Osteocyte (in vitro differentiated cells): ENCODE data around the gene GABRD. TPM values are rescaled to one million over a fixed set of nuclear protein-coding genes. Genes with fewer than 3 reads are reported as not detected.

Experiments used
- DNase-seq: peaks from one replicate; pipeline ENCODE4 v3.0.0; 2021; ENCODE audit warnings: mixed read lengths; ENCODE audit not compliant: unreplicated experiment; ENCODE audit errors: extremely low spot score
- H3K27ac Mint-ChIP-seq: one replicate; pipeline ENCODE4 v1.8.0; 2021; ENCODE audit warnings: mild to moderate bottlenecking, mixed read lengths; ENCODE audit not compliant: unreplicated experiment
- H3K27me3 Mint-ChIP-seq: one replicate; pipeline ENCODE4 v1.8.0; 2021; ENCODE audit warnings: mixed read lengths; ENCODE audit not compliant: unreplicated experiment
- H3K36me3 Mint-ChIP-seq: one replicate; pipeline ENCODE4 v1.8.0; 2021; ENCODE audit warnings: mixed read lengths; ENCODE audit not compliant: unreplicated experiment
- H3K4me1 Mint-ChIP-seq: one replicate; pipeline ENCODE4 v1.8.0; 2021; ENCODE audit warnings: mixed read lengths; ENCODE audit not compliant: unreplicated experiment
- H3K4me3 Mint-ChIP-seq: one replicate; pipeline ENCODE4 v1.8.0; 2021; ENCODE audit warnings: mild to moderate bottlenecking, moderate library complexity, mixed read lengths; ENCODE audit not compliant: unreplicated experiment
- H3K9me3 Mint-ChIP-seq: one replicate; pipeline ENCODE4 v1.8.0; 2021; ENCODE audit warnings: mixed read lengths; ENCODE audit not compliant: unreplicated experiment
- total RNA-seq: library from RNA; stranded (reverse); gene quantifications from 2 replicates; pipeline ENCODE4 v1.2.1, GENCODE V29; 2021
- TF ChIP-seq, protein P1 (sequence below): fragments of 200-600 bp; sonication (generic); IDR thresholded peaks from 2 replicates; pipeline ENCODE4 v1.5.0; 2021; ENCODE audit warnings: antibody characterized with exemption, mild to moderate bottlenecking, moderate library complexity

Gene GABRD
- total RNA-seq, 1 donor from 2014 or later, result not detected

DNA sequence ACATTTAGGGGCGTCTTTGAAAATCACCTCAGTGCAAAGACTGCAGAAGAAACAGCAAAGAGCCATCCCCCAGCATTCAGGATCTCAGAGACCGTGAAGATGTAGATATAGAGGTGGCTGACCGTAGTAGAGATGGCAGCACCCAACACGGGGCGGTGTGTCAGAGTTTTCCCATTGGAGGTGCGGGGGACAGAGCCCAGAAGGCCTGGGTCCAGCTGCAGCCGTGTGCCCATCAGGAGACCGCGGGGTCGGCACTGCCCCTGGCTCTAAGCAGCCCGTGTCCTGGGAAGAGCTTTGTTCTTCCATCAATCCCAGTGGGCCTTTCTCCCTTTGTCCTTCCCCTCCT is 1.1 kb downstream of the GABRD start:
- Mint-ChIP-seq H3K27me3 (peaks cover 54% of the 10 kb centered on the region), H3K4me3 (no peak overlapping the region), H3K9me3 (no peaks in the 10 kb centered on the region), H3K4me1 (peaks cover 3% of the 10 kb centered on the region), H3K36me3 (no peaks in the 10 kb centered on the region), H3K27ac (no peak overlapping the region)
- no peak for DNase-seq
- TF ChIP-seq, protein P1, sequence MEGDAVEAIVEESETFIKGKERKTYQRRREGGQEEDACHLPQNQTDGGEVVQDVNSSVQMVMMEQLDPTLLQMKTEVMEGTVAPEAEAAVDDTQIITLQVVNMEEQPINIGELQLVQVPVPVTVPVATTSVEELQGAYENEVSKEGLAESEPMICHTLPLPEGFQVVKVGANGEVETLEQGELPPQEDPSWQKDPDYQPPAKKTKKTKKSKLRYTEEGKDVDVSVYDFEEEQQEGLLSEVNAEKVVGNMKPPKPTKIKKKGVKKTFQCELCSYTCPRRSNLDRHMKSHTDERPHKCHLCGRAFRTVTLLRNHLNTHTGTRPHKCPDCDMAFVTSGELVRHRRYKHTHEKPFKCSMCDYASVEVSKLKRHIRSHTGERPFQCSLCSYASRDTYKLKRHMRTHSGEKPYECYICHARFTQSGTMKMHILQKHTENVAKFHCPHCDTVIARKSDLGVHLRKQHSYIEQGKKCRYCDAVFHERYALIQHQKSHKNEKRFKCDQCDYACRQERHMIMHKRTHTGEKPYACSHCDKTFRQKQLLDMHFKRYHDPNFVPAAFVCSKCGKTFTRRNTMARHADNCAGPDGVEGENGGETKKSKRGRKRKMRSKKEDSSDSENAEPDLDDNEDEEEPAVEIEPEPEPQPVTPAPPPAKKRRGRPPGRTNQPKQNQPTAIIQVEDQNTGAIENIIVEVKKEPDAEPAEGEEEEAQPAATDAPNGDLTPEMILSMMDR, result no peak

DNA sequence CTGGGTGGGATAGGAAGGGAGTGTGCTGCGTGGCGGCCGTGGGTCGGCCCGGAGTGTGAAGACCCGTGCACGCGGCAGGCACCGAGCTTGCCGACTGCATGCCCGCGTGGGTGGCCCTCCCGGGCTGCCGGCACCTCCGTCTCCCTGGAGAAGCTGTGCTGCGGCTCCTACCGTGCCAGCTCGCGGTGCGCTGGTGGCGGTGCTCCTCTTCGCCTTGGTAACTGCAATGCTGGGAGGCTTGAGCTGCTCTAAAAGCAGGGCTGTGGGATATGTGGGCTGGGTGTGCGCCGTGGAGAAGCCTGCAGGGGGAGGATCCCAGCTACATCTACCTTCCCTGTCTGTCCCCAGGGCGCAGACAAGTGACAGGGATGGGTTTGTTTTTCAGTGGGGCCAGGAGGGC is 2.4 kb downstream of the GABRD start:
- DNase-seq, result no peak
- TF ChIP-seq, protein P1, result no peak
- peaks cover 44% of the 10 kb centered on the region for H3K27me3 Mint-ChIP-seq
- no peak overlapping the region for H3K27ac Mint-ChIP-seq
- peaks cover 3% of the 10 kb centered on the region for H3K4me1 Mint-ChIP-seq
- H3K4me3 Mint-ChIP-seq, result no peak overlapping the region
- no peaks in the 10 kb centered on the region for H3K36me3 Mint-ChIP-seq
- no peaks in the 10 kb centered on the region for H3K9me3 Mint-ChIP-seq

DNA sequence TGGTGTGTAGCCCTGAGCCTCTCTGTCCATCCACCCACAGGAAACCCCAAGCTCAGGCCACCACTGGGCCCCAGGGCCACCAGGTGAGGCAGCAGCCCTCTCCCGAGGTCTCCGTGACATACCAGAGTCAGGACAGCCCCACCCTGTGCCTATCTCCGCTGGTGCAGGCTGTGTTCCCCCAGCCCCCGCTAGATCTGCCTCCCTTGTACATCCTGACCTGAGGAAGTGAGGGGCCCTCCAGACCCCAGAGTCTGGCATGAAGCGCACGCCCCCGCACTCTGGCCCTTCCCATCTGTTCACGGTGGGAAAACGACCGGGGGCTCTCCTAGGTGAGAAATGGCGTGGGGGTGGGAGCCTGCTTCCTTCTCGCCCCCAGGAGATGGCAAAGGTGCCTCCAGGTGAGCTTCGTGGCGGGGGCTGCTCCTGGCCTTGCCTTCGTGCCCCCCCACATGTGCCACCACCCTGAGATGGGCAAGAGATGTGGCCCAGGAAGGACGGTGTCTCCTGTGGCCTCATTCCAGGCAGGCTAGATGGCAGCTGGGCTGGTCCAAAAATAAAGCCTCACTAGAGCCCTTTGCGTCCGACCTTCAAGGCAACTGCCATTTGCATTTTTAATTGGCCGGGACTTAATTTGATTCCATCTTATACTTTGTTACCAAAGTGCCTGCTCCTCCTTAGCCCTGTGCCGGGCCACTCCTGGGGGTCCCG is 3.1 kb downstream of the GABRD start:
- no peak overlapping the region for H3K27ac Mint-ChIP-seq
- peaks cover 3% of the 10 kb centered on the region for H3K4me1 Mint-ChIP-seq
- TF ChIP-seq, protein P1, result no peak
- no peaks in the 10 kb centered on the region for H3K9me3 Mint-ChIP-seq
- no peak for DNase-seq
- H3K4me3 Mint-ChIP-seq, result no peak overlapping the region
- peaks cover 38% of the 10 kb centered on the region for H3K27me3 Mint-ChIP-seq
- no peaks in the 10 kb centered on the region for H3K36me3 Mint-ChIP-seq

DNA sequence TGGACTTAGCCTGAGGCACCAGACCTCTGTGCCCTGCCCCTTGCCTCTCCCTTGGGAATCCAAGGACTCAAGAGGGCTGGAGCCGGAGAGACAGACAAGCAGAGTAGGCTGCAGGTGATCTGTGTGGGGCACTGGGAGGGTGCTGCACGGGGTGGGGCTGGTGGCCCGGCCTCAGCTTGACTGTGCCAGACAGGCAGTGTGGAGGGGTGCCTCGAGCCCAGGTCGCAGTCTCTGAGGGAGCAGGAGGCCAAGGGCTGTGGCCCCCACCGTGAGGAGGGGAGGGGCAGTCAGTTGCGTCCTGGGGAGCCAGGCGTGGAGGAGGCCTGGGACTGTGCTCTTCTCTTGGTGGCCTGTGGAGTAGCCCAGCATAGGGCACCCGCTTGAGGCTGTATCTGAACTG is 4.0 kb downstream of the GABRD start:
- peaks cover 3% of the 10 kb centered on the region for H3K4me1 Mint-ChIP-seq
- DNase-seq, result no peak
- no peaks in the 10 kb centered on the region for H3K9me3 Mint-ChIP-seq
- TF ChIP-seq, protein P1, result no peak
- H3K36me3 Mint-ChIP-seq, result no peaks in the 10 kb centered on the region
- no peak overlapping the region for H3K27ac Mint-ChIP-seq
- peaks cover 28% of the 10 kb centered on the region for H3K27me3 Mint-ChIP-seq
- H3K4me3 Mint-ChIP-seq, result no peak overlapping the region

DNA sequence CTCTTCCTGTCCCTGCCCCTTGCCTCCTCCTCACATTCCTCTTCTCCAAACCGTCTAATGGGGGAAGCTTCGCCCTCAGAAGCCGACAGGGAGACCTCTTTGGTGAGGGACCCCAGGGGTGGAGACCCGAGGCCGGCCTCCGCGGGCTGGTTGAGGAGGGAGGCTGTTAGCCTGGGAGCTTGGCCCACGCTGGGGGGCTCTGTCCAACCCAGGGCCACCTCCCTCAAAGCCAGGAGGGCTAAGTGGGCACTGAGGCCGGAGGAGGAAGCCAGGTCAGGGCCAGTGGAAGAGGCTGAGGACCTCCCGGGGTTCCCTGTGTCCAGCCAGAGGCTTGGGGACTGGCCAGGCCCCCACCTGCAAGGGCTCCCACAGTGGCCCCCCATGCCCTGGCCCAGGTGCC is 5.3 kb downstream of the GABRD start:
- Mint-ChIP-seq H3K36me3 (no peaks in the 10 kb centered on the region), H3K27ac (no peak overlapping the region), H3K4me1 (no peaks in the 10 kb centered on the region), H3K4me3 (no peak overlapping the region), H3K9me3 (no peaks in the 10 kb centered on the region), H3K27me3 (peaks cover 24% of the 10 kb centered on the region)
- DNase-seq, result no peak
- TF ChIP-seq, protein P1, result no peak
